ENCODE data around the gene CIDEA. TPM values are rescaled to one million over a fixed set of nuclear protein-coding genes. Genes with fewer than 3 reads are reported as not detected.

CIDEA gene
- total RNA-seq, 2 donors from 2014 or later, result not detected

DNA sequence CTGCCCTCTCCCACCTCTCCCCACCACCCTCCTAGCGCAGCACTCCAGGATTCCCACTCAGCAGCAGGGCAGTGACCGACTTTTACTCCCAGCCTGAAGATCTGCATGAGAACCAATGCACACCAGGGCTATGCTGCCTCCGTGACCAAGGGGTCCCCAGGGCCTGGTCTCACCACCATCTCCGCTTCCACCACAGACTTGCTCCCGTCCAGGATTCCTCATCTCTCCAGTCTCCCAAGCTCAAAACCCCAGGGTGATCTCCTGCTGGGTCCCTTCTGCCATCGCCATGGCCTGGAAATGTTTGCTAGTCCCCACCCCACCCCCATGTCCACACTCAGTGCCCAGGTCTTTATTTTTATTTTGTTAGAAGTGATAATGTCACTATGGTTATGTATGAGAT, 2.1 kb upstream of the CIDEA start:
- H3K4me1 ChIP-seq (ENCODE audit: control insufficient read depth in 1 of 2, low read depth in 2 of 2), result peaks cover 0 to 14% of the 10 kb centered on the region in 2 donors
- H3K4me3 ChIP-seq, result no peak overlapping the region
- ATAC-seq (ENCODE audit: insufficient number of reproducible peaks, low FRiP score, low read depth), result no peak
- TF ChIP-seq, protein P1, sequence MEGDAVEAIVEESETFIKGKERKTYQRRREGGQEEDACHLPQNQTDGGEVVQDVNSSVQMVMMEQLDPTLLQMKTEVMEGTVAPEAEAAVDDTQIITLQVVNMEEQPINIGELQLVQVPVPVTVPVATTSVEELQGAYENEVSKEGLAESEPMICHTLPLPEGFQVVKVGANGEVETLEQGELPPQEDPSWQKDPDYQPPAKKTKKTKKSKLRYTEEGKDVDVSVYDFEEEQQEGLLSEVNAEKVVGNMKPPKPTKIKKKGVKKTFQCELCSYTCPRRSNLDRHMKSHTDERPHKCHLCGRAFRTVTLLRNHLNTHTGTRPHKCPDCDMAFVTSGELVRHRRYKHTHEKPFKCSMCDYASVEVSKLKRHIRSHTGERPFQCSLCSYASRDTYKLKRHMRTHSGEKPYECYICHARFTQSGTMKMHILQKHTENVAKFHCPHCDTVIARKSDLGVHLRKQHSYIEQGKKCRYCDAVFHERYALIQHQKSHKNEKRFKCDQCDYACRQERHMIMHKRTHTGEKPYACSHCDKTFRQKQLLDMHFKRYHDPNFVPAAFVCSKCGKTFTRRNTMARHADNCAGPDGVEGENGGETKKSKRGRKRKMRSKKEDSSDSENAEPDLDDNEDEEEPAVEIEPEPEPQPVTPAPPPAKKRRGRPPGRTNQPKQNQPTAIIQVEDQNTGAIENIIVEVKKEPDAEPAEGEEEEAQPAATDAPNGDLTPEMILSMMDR (IDR thresholded peaks at IDR 0.05), result no peak
- H3K9me3 ChIP-seq, result no peaks in the 10 kb centered on the region
- H3K27ac ChIP-seq, result no peak overlapping the region
- DNase-seq (ENCODE audit: low spot score), result no peak
- H3K36me3 ChIP-seq, result no peaks in the 10 kb centered on the region
- no peaks in the 10 kb centered on the region for H3K27me3 ChIP-seq (replicated peaks; ENCODE audit: insufficient read depth)

- TF ChIP-seq, protein P1 (IDR thresholded peaks at IDR 0.05), result no peak
- ATAC-seq (ENCODE audit: insufficient number of reproducible peaks, low FRiP score, low read depth) (no peak), DNase-seq (ENCODE audit: low spot score) (no peak)
- H3K36me3 ChIP-seq, result no peaks in the 10 kb centered on the region
- H3K27me3 ChIP-seq (replicated peaks; ENCODE audit: insufficient read depth), result no peaks in the 10 kb centered on the region
- H3K4me3 ChIP-seq, result no peak overlapping the region
- no peak overlapping the region for H3K27ac ChIP-seq
- H3K4me1 ChIP-seq (ENCODE audit: control insufficient read depth in 1 of 2, low read depth in 2 of 2), result peaks cover 0 to 14% of the 10 kb centered on the region in 2 donors
- no peaks in the 10 kb centered on the region for H3K9me3 ChIP-seq
Measured at GRCh38 chr18:12253027-12253426, 1.1 kb upstream of the CIDEA start.

DNA sequence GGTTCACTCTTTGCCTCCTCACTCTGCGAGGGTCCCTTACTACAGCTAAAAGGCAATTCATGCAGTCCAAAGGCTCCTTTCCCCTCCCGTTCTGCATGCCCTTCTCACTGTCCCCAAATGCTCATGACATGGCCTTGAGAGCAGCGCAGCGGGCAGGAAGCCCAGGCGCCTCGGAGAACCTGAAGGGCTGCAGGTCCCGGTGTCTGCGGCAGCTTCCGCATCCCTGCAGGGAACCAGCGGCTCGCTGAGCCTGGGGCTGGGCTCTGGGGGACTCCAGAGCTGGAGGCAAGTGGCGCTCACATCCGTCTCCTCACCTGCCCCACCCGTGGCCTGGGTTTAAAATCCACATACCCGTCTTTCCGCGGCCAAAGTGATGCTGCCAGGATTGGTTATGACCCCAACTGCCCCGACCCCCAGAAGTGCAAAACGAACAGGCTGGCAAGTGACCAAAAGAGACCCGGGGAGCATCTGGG, 462 bp upstream of the CIDEA start:
- ATAC-seq (ENCODE audit: insufficient number of reproducible peaks, low FRiP score, low read depth) (no peak), DNase-seq (ENCODE audit: low spot score) (no peak)
- Histone ChIP-seq H3K27me3 (replicated peaks; ENCODE audit: insufficient read depth) (no peaks in the 10 kb centered on the region), H3K36me3 (no peaks in the 10 kb centered on the region), H3K9me3 (no peaks in the 10 kb centered on the region), H3K27ac (no peak overlapping the region), H3K4me3 (peak overlapping the region; percentile 71), H3K4me1 (ENCODE audit: control insufficient read depth in 1 of 2, low read depth in 2 of 2) (peaks cover 0 to 14% of the 10 kb centered on the region in 2 donors)
- TF ChIP-seq, protein P1 (IDR thresholded peaks at IDR 0.05), result no peak

- Histone ChIP-seq H3K36me3 (no peaks in the 10 kb centered on the region), H3K4me3 (peak overlapping the region; percentile 71), H3K27me3 (replicated peaks; ENCODE audit: insufficient read depth) (no peaks in the 10 kb centered on the region), H3K27ac (no peak overlapping the region), H3K4me1 (ENCODE audit: control insufficient read depth in 1 of 2, low read depth in 2 of 2) (peaks cover 0 to 14% of the 10 kb centered on the region in 2 donors), H3K9me3 (no peaks in the 10 kb centered on the region)
- no peak for ATAC-seq (ENCODE audit: insufficient number of reproducible peaks, low FRiP score, low read depth)
- TF ChIP-seq, protein P1 (IDR thresholded peaks at IDR 0.05), result no peak
- DNase-seq (ENCODE audit: low spot score), result no peak
Measured at GRCh38 chr18:12254820-12255511, 805 bp downstream of the CIDEA start.

- H3K27ac ChIP-seq, result no peak overlapping the region
- no peaks in the 10 kb centered on the region for H3K36me3 ChIP-seq
- peaks cover 0 to 14% of the 10 kb centered on the region in 2 donors for H3K4me1 ChIP-seq (ENCODE audit: control insufficient read depth in 1 of 2, low read depth in 2 of 2)
- H3K27me3 ChIP-seq (replicated peaks; ENCODE audit: insufficient read depth), result no peaks in the 10 kb centered on the region
- no peaks in the 10 kb centered on the region for H3K9me3 ChIP-seq
- TF ChIP-seq, protein P1 (IDR thresholded peaks at IDR 0.05), result no peak
- no peak for ATAC-seq (ENCODE audit: insufficient number of reproducible peaks, low FRiP score, low read depth)
- no peak overlapping the region for H3K4me3 ChIP-seq
- DNase-seq (ENCODE audit: low spot score), result no peak
Measured at GRCh38 chr18:12255626-12256026, 1.5 kb downstream of the CIDEA start.

Data from thoracic aorta (tissue), 2 donors.